Endothelial cell of umbilical vein (primary cell): ENCODE results near the gene CNTN5. TPM values are rescaled to one million over a fixed set of nuclear protein-coding genes. Genes with fewer than 3 reads are reported as not detected.

ENCODE experiments used
- BruUV-seq: library from RNA; stranded (reverse); fragments of 400-500 nt; replicated peaks from 2 replicates; lab custom pipeline; 2021; lab: Mats Ljungman, UMichigan
- CTCF ChIA-PET: fragments of 300-600, 350-600 bp; sonication (Branson Sonifier 250); formaldehyde crosslinking; loops from one replicate; lab custom pipeline; 2021; ENCODE audit warnings: antibody characterized with exemption, inconsistent platforms; lab: Charles Lee
- POLR2A ChIA-PET: fragments of 300-600, 350-600 bp; sonication (Branson Sonifier 250); formaldehyde crosslinking; loops from one replicate; lab custom pipeline; 2021; ENCODE audit warnings: antibody characterized with exemption, inconsistent platforms; lab: Charles Lee
- DNase-seq: peaks from one replicate; pipeline ENCODE4 v3.0.0-alpha.2; 2011; ENCODE audit warnings: low read depth, low spot score
- FAIRE-seq: peaks from 2 replicates; lab custom pipeline; 2011; peaks lifted over from hg19 to GRCh38; lab: Jason Lieb, UNC
- H2AFZ ChIP-seq: 2 replicates; pipeline ENCODE4 v1.6.0; 2012; ENCODE audit warnings: low read depth, low read length, control low read depth, inconsistent platforms
- H3K27ac ChIP-seq: 2 replicates; pipeline ENCODE4 v1.5.1; 2011; ENCODE audit warnings: low read depth, mild to moderate bottlenecking, control low read depth, low read length, moderate library complexity; ENCODE audit not compliant: insufficient read depth
- H3K27me3 ChIP-seq, 2 experiments: 2 replicates each; pipeline versions ENCODE4 v1.6.0 to v1.6.1; 2011; ENCODE audit warnings: low read length in 2 of 2, mixed read lengths in 1 of 2; ENCODE audit not compliant: control insufficient read depth in 2 of 2, insufficient read depth in 2 of 2
- H3K36me3 ChIP-seq, 2 experiments: 2 replicates in 1 of 2; 3 replicates in 1 of 2; pipeline ENCODE4 v1.5.1; 2011; ENCODE audit warnings: low read length in 2 of 2, mild to moderate bottlenecking in 1 of 2, moderate library complexity in 1 of 2; ENCODE audit not compliant: control insufficient read depth in 2 of 2, insufficient read depth in 2 of 2; ENCODE audit errors: extremely low read depth in 1 of 2
- H3K4me1 ChIP-seq: 3 replicates; pipeline ENCODE4 v1.5.1; 2011; ENCODE audit warnings: mild to moderate bottlenecking, low read length; ENCODE audit not compliant: control insufficient read depth, insufficient read depth; ENCODE audit errors: extremely low read depth
- H3K4me2 ChIP-seq: 2 replicates; pipeline ENCODE4 v1.6.1; 2011; ENCODE audit warnings: low read length, control low read depth, mixed read lengths; ENCODE audit not compliant: insufficient read depth
- H3K4me3 ChIP-seq, 3 experiments: fragments of 200-600 bp in 1 of 3; sonication (generic), shearing (Covaris generic) in 1 of 3; replicated peaks in 1 of 3; 2 replicates each; pipeline ENCODE4 v1.5.1; 2011 to 2016; ENCODE audit warnings: control low read depth in 3 of 3, low read length in 3 of 3, mild to moderate bottlenecking in 2 of 3, inconsistent platforms in 1 of 3, low read depth in 1 of 3, moderate library complexity in 1 of 3; ENCODE audit not compliant: insufficient read depth in 1 of 3
- H3K79me2 ChIP-seq: 2 replicates; pipeline ENCODE4 v1.6.0; 2012; ENCODE audit warnings: low read length, inconsistent platforms; ENCODE audit not compliant: control insufficient read depth, insufficient read depth
- H3K9ac ChIP-seq: replicated peaks from 2 replicates; pipeline ENCODE3; 2011; ENCODE audit warnings: low read length, control low read depth; ENCODE audit not compliant: insufficient read depth; ENCODE audit errors: extremely low read depth
- H3K9me1 ChIP-seq: replicated peaks from 3 replicates; pipeline ENCODE4 v1.6.0; 2011; ENCODE audit warnings: mild to moderate bottlenecking, low read length; ENCODE audit not compliant: control insufficient read depth, insufficient read depth; ENCODE audit errors: extremely low read depth
- H3K9me3 ChIP-seq: replicated peaks from 2 replicates; pipeline ENCODE4 v1.5.1; 2012; ENCODE audit warnings: low read length, inconsistent platforms; ENCODE audit not compliant: control insufficient read depth, insufficient read depth
- H4K20me1 ChIP-seq: replicated peaks from 2 replicates; pipeline ENCODE3; 2011; ENCODE audit warnings: mild to moderate bottlenecking, low read length; ENCODE audit not compliant: control insufficient read depth, insufficient read depth; ENCODE audit errors: extremely low read depth
- CTCF ChIP-seq, 2 donors: IDR thresholded peaks; 1 replicate in 1 of 2; 2 replicates in 1 of 2; pipeline ENCODE4 v1.5.1; 2011; ENCODE audit warnings: low read length in 2 of 2, mild to moderate bottlenecking in 2 of 2, moderate library complexity in 2 of 2, control low read depth in 1 of 2, inconsistent platforms in 1 of 2, low read depth in 1 of 2; ENCODE audit not compliant: insufficient read depth in 1 of 2; ENCODE audit errors: extremely low read depth in 1 of 2
- EZH2 ChIP-seq: IDR thresholded peaks from 2 replicates; pipeline ENCODE4 v1.6.1; 2012; ENCODE audit warnings: borderline replicate concordance, low read depth, mild to moderate bottlenecking, moderate library complexity, low read length, inconsistent platforms; ENCODE audit not compliant: severe bottlenecking
- FOS ChIP-seq: IDR thresholded peaks from 2 replicates; pipeline ENCODE4 v1.6.1; 2011; ENCODE audit warnings: mild to moderate bottlenecking, low read length, moderate library complexity, borderline replicate concordance; ENCODE audit not compliant: insufficient read depth
- GATA2 ChIP-seq: IDR thresholded peaks from 2 replicates; pipeline ENCODE4 v1.7.0; 2011; ENCODE audit warnings: low read depth, mild to moderate bottlenecking, moderate library complexity, mixed read lengths, low read length; ENCODE audit not compliant: insufficient read length, insufficient read depth
- JUN ChIP-seq: IDR thresholded peaks from 2 replicates; pipeline ENCODE4 v1.6.1; 2011; ENCODE audit warnings: borderline replicate concordance, low read depth; ENCODE audit not compliant: insufficient read length, insufficient read depth
- MAX ChIP-seq: IDR thresholded peaks from 2 replicates; pipeline ENCODE4 v1.6.1; 2011; ENCODE audit not compliant: insufficient read depth, insufficient read length
- MYC ChIP-seq: IDR thresholded peaks from one replicate; pipeline ENCODE4 v1.6.1; 2011; ENCODE audit warnings: mild to moderate bottlenecking, low read depth, low read length
- POLR2A ChIP-seq: IDR thresholded peaks from 2 replicates; pipeline ENCODE4 v1.6.1; 2012; ENCODE audit warnings: low read depth, mild to moderate bottlenecking, control low read depth, low read length
- POLR2AphosphoS5 ChIP-seq: IDR thresholded peaks from 2 replicates; pipeline ENCODE4 v1.6.1; 2012; ENCODE audit warnings: low read depth, mild to moderate bottlenecking, control low read depth, low read length, moderate library complexity; ENCODE audit not compliant: insufficient read depth
- dilution Hi-C: fragments of 300-500 bp; cut with MboI; formaldehyde crosslinking; loops from one replicate; pipeline ENCODE4 v1.15.0; 2019; ENCODE audit warnings: low sequenced_read_pairs; ENCODE audit not compliant: extremely low pct_ligation_motif_present
- intact Hi-C: fragments of 100-400 bp; cut with micrococcal nuclease; formaldehyde crosslinking; loops from one replicate; pipeline ENCODE4 v1.10.0; 2022
- polyA plus RNA-seq, 4 experiments: library from polyadenylated mRNA; depleted of rRNA in 3 of 4; stranded (reverse) in 3 of 4; unstranded in 1 of 4; fragments of >200 nt; gene quantifications; 2 replicates each; pipeline versions ENCODE4 v1.2.1 to v1.2.3, GENCODE V29; 2011 to 2012; ENCODE audit warnings: missing spikeins in 1 of 4
- total RNA-seq: library from RNA; stranded (reverse); gene quantifications from 2 replicates; pipeline ENCODE4 v1.2.3, GENCODE V29; 2021

Gene CNTN5
- total and polyA plus RNA-seq, 2 donors (not counting 3 experiments of a cell fraction or from before 2014, with no cell fraction given): not detected

GRCh38 chr11:99791354-99791753 is 770.6 kb downstream of the CNTN5 start:
- no peak for FAIRE-seq
- dilution Hi-C loops (no loop called here), intact Hi-C loops (no loop called here)
- H3K9me3 ChIP-seq: peaks cover 4% of the 10 kb centered on the region
- no TSS peak for BruUV-seq
- H3K79me2 ChIP-seq: no peaks in the 10 kb centered on the region
- H4K20me1 ChIP-seq: no peaks in the 10 kb centered on the region
- no peaks in the 10 kb centered on the region for H3K27me3 ChIP-seq
- H3K27ac ChIP-seq: no peak overlapping the region
- TF ChIP-seq FOS: no peak
- TF ChIP-seq POLR2AphosphoS5: no peak
- TF ChIP-seq POLR2A: no peak
- TF ChIP-seq GATA2: no peak
- no peak for TF ChIP-seq CTCF (IDR thresholded peaks at IDR 0.05; ENCODE audit: extremely low read depth in 1 of 2, insufficient read depth in 1 of 2, low read depth in 1 of 2, low read length in 2 of 2)
- TF ChIP-seq JUN: no peak
- TF ChIP-seq MYC: no peak
- TF ChIP-seq MAX: no peak
- no peak for TF ChIP-seq EZH2
- H3K4me3 ChIP-seq: no peak overlapping the region
- H3K36me3 ChIP-seq: no peaks in the 10 kb centered on the region
- POLR2A ChIA-PET: no interaction called here
- H3K4me1 ChIP-seq: no peaks in the 10 kb centered on the region
- H3K9me1 ChIP-seq: no peaks in the 10 kb centered on the region
- no peak overlapping the region for H2AFZ ChIP-seq
- CTCF ChIA-PET: no interaction called here
- DNase-seq: no peak
- no peak overlapping the region for H3K4me2 ChIP-seq
- H3K9ac ChIP-seq: no peak overlapping the region
